Activated B cell treated with CpG ODN at 0.5 μM for 24 hours (primary cell): ENCODE results near the gene IL15RA. TPM values are rescaled to one million over a fixed set of nuclear protein-coding genes. Genes with fewer than 3 reads are reported as not detected.
A peak's percentile ranks its signal among the peaks of the same experiment; 100 is the strongest.

Experiments used
- ATAC-seq: fragments of 200-7000 bp; cut with Tn5 transposase; one replicate; pipeline ENCODE4 v1.10.0; 2021; ENCODE audit warnings: low read depth, mild to moderate bottlenecking, moderate library complexity
- CTCF ChIA-PET: fragments of 350-600 bp; sonication (Branson Sonifier 250); formaldehyde crosslinking; loops from one replicate; lab custom pipeline; 2021; ENCODE audit warnings: antibody characterized with exemption; lab: Charles Lee
- POLR2A ChIA-PET: fragments of 350-600 bp; sonication (Branson Sonifier 250); formaldehyde crosslinking; loops from one replicate; lab custom pipeline; 2021; ENCODE audit warnings: antibody characterized with exemption; lab: Charles Lee
- DNase-seq: peaks from one replicate; pipeline ENCODE4 v3.0.0; 2022
- H3K27ac Mint-ChIP-seq: one replicate; pipeline ENCODE4 v1.8.0; 2020; ENCODE audit warnings: mixed read lengths
- H3K27me3 Mint-ChIP-seq: one replicate; pipeline ENCODE4 v1.8.0; 2021; ENCODE audit warnings: mixed read lengths
- H3K36me3 Mint-ChIP-seq: one replicate; pipeline ENCODE4 v1.8.0; 2021; ENCODE audit warnings: low read depth, mixed read lengths
- H3K4me1 Mint-ChIP-seq: one replicate; pipeline ENCODE4 v1.8.0; 2021; ENCODE audit warnings: mixed read lengths
- H3K4me3 Mint-ChIP-seq: one replicate; pipeline ENCODE4 v1.8.0; 2020; ENCODE audit warnings: mild to moderate bottlenecking, mixed read lengths
- H3K9me3 Mint-ChIP-seq: one replicate; pipeline ENCODE4 v1.8.0; 2020; ENCODE audit warnings: mixed read lengths
- CTCF ChIP-seq: fragments of 200-600 bp; IDR thresholded peaks from one replicate; pipeline ENCODE4 v1.8.0; 2022; ENCODE audit warnings: antibody characterized with exemption, mild to moderate bottlenecking
- intact Hi-C: fragments of 100-400 bp; cut with micrococcal nuclease; formaldehyde crosslinking; loops from one replicate; pipeline ENCODE4 v1.15.1; 2024
- total RNA-seq: library from RNA; stranded (reverse); gene quantifications from 2 replicates; pipeline ENCODE4 v1.2.3, GENCODE V29; 2022

IL15RA gene
- total RNA-seq, 1 donor from 2014 or later = 19.1 TPM

- ChIA-PET POLR2A (interaction anchor here (0.6 to 1.4 kb wide), 4 partner anchors 79 to 228 kb away, joined by 3 to 12 read pairs (median 4); partner anchors contain the start of genes ANKRD16 and FBH1), CTCF (interaction anchor here (0.7 kb wide), 1 partner anchor 115 kb away, joined by 3 read pairs; no protein-coding TSS in a partner anchor)
- Mint-ChIP-seq H3K4me1 (peaks cover 56% of the 10 kb centered on the region), H3K27me3 (no peaks in the 10 kb centered on the region), H3K36me3 (peaks cover 16% of the 10 kb centered on the region), H3K9me3 (no peaks in the 10 kb centered on the region), H3K4me3 (peak overlapping the region; percentile 4), H3K27ac (peak overlapping the region; percentile 73)
- ATAC-seq (no peak), DNase-seq (no peak)
- TF ChIP-seq CTCF = no peak
- intact Hi-C loops = loop anchor here (10.0 kb wide), 2 partner anchors 527 to 1813 kb away; partner anchors contain the start of genes ATP5F1C and KIN
Observed at GRCh38 chr10:5971886-5972285, 5.5 kb downstream of the IL15RA start.

- no peak for TF ChIP-seq CTCF
- peaks cover 54% of the 10 kb centered on the region for H3K4me1 Mint-ChIP-seq
- peak overlapping the region; percentile 73 for H3K27ac Mint-ChIP-seq
- POLR2A ChIA-PET = interaction anchor here (0.6 to 1.4 kb wide), 4 partner anchors 79 to 228 kb away, joined by 3 to 12 read pairs (median 4); partner anchors contain the start of genes ANKRD16 and FBH1
- H3K9me3 Mint-ChIP-seq = no peaks in the 10 kb centered on the region
- intact Hi-C loops = loop anchor here (10.0 kb wide), 2 partner anchors 527 to 1813 kb away; partner anchors contain the start of genes ATP5F1C and KIN
- CTCF ChIA-PET = no interaction called here
- DNase-seq = no peak
- no peaks in the 10 kb centered on the region for H3K27me3 Mint-ChIP-seq
- no peak for ATAC-seq
- H3K4me3 Mint-ChIP-seq = peak overlapping the region; percentile 28
- H3K36me3 Mint-ChIP-seq = peaks cover 12% of the 10 kb centered on the region
Observed at GRCh38 chr10:5971315-5971832, 6.0 kb downstream of the IL15RA start.

- H3K27me3 Mint-ChIP-seq = no peaks in the 10 kb centered on the region
- POLR2A ChIA-PET = no interaction called here
- intact Hi-C loops = loop anchor here (10.0 kb wide), 2 partner anchors 526 to 1814 kb away; partner anchors contain the start of genes ATP5F1C and KIN
- TF ChIP-seq CTCF = no peak
- DNase-seq = no peak
- H3K9me3 Mint-ChIP-seq = no peaks in the 10 kb centered on the region
- peaks cover 45% of the 10 kb centered on the region for H3K4me1 Mint-ChIP-seq
- no peak for ATAC-seq
- no peak overlapping the region for H3K4me3 Mint-ChIP-seq
- no peak overlapping the region for H3K27ac Mint-ChIP-seq
- CTCF ChIA-PET = no interaction called here
- H3K36me3 Mint-ChIP-seq = peaks cover 14% of the 10 kb centered on the region
Observed at GRCh38 chr10:5970527-5970926, 6.8 kb downstream of the IL15RA start.

- H3K9me3 Mint-ChIP-seq = no peaks in the 10 kb centered on the region
- DNase-seq = no peak
- no peak for TF ChIP-seq CTCF
- no peaks in the 10 kb centered on the region for H3K27me3 Mint-ChIP-seq
- CTCF ChIA-PET = no interaction called here
- H3K27ac Mint-ChIP-seq = no peak overlapping the region
- intact Hi-C loops = loop anchor here (10.0 kb wide), 2 partner anchors 525 to 1815 kb away; partner anchors contain the start of genes ATP5F1C and KIN
- H3K4me3 Mint-ChIP-seq = no peak overlapping the region
- no peak for ATAC-seq
- peaks cover 17% of the 10 kb centered on the region for H3K36me3 Mint-ChIP-seq
- peaks cover 41% of the 10 kb centered on the region for H3K4me1 Mint-ChIP-seq
- POLR2A ChIA-PET = no interaction called here
Observed at GRCh38 chr10:5970066-5970465, 7.3 kb downstream of the IL15RA start.

- no peak for ATAC-seq
- H3K4me1 Mint-ChIP-seq = peaks cover 30% of the 10 kb centered on the region
- H3K4me3 Mint-ChIP-seq = no peak overlapping the region
- H3K9me3 Mint-ChIP-seq = no peaks in the 10 kb centered on the region
- H3K27ac Mint-ChIP-seq = no peak overlapping the region
- CTCF ChIA-PET = no interaction called here
- peaks cover 22% of the 10 kb centered on the region for H3K36me3 Mint-ChIP-seq
- no peak for TF ChIP-seq CTCF
- DNase-seq = no peak
- H3K27me3 Mint-ChIP-seq = no peaks in the 10 kb centered on the region
- intact Hi-C loops = no loop called here
- POLR2A ChIA-PET = no interaction called here
Observed at GRCh38 chr10:5968681-5969453, 8.5 kb downstream of the IL15RA start.
